GM18511 (cell line): ENCODE data around the gene SERPINB11.
"Not testable (repeated sequence)": the region's sequence is repeated elsewhere in the genome, so short reads cannot be mapped to it uniquely, and the experiment has no call there.

ENCODE experiments used
- ATAC-seq: cut with Tn5 transposase; IDR thresholded peaks from one replicate; pipeline ENCODE4 v1.9.1; 2021; ENCODE audit warnings: mild to moderate bottlenecking, moderate library complexity; ENCODE audit not compliant: unreplicated experiment

The SERPINB11 gene, protein sequence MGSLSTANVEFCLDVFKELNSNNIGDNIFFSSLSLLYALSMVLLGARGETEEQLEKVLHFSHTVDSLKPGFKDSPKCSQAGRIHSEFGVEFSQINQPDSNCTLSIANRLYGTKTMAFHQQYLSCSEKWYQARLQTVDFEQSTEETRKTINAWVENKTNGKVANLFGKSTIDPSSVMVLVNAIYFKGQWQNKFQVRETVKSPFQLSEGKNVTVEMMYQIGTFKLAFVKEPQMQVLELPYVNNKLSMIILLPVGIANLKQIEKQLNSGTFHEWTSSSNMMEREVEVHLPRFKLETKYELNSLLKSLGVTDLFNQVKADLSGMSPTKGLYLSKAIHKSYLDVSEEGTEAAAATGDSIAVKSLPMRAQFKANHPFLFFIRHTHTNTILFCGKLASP

DNA sequence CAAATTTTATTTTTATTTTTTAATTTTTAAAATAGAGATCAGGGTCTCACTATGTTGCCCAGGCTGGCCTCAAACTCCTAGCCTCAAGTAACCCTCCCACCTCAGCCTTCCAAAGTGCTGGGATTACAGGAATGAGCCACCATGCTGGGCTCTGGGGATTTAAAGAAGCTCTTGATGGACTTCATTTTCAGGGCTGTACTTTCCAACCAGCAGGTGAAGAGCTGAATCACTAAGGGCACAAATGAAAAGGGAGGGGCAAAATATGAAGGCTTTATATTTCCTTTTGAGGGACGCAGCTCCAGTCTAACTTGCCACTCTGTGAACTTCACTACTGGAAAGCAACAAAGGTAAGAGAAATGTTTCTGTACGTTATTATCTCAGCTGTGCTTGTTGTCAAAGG is at the start of gene SERPINB11:
Gene SERPINB11, plus strand, starts transcription at position 301 of the 400 bp plus-strand sequence. CDS start 7,234 bp downstream, outside the sequence.
- ATAC-seq = no peak

DNA sequence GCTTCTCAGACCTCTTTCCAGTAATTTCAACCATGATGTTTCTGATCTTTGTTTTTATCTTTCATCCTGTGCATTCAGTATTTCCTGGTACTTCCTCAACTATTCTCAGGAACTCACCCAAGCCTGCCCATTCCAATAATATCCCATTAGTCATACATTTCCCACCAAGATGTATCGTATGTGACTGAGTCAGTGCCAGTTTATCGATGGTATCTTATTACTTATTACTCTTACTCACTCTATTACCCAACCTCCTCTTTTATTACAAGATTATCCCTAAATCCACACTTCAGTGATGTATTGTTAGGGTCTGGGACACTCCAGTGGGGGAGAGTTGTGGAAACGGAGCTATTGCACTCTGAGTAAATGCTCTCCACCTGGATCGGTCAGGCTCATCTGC is 43.8 kb upstream of the SERPINB11 start:
- ATAC-seq = not testable (repeated sequence)

GRCh38 chr18:63661750-63662149 is 41.0 kb upstream of the SERPINB11 start, which contains the start of gene SERPINB3:
Gene SERPINB3, minus strand, starts transcription at chr18:63661893. Its CDS starts 677 bp downstream, at chr18:63661216.
- ATAC-seq = not testable (repeated sequence)

DNA sequence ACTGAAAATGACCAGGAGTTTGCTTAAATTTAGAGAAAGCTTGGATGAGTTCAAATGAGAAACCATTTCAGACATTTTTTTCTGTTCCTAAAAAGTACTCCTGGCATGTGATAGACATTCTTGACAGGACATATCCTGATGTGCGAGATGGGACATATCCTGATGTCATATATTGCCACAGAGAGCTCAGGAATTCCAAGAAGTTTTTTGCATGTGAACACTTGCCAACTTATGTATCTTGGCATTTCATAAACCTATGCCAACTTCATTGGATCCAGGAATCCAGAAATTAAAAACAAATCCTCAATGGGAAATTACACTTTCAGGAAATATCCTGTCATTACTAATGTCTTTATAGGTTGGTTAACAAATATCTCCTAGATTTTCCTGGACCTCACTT is 38.2 kb upstream of the SERPINB11 start:
- ATAC-seq = no peak

DNA sequence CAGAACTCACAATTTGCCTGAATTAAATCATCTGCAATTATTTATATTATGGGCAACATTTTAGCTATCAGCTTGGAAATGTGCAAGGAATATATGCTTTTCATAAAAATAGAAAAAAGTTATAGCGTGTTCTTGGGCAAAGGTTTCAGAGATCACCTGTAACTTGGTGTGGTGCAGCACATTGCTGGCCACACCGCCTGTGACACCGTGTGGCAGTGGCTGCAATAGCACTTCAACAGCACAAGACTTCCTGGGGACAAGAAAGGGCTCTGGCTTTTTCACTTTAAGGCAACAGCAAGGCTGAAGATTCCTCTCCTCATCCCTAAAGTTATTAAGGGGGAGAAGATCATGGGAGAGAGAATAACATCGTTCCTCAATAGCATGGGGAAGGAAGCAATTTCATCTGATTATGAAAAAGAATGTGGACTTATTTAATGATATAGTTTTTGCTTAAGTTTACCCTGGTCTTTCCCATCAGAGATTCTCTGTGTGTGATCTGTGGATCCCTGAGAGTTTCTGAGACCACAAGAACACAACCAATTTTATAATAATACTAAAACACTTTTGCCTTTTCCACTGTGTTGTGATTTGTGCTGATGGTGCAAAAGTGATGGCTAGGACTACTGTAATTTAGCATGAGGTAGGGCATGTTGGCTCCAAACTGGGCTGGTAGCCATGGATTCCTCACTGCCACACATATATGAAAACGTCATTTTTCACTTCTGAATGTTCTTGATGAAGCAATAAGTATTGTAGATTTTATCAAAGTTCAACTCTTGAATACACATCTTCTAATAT is 26.0 kb upstream of the SERPINB11 start:
- ATAC-seq = peak; percentile 78

- ATAC-seq = no peak
These were observed 25.1 kb upstream of the SERPINB11 start for GRCh38 chr18:63677500-63678225.

DNA sequence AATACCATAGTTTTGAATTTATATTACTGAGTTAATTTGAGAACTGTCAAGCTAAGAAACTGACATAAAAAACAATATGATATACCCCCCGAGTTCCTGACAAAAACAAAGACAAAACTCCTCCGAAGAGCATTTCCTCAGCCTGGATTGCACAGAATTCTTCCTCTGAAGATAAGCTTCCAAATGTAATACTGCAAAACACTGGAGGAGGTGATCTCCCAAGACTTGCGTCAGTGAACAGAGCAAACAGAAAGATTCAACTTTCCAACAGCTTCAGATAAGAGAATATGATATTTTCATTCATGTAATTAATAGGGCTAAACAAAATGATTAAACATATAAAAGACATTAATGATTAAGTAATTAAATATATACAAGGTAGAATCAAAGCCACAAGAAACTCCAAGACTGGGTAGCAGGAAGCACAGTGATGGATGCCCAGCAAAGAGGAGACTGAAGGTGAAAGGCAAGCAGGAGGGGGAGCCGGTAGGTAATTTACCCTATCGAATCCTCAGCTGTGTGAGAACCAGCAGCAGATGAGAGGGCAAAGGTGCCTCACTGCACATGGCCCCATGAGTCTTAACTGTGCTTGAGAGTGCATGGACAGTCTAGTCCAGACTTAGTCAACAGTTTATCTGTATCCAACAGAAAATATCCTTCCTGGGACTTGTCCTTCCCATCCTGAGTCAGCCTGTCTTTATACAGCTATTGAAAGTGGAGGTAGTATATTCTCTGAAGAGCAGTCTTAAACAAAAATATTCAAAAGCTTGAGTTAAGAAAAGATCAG is 22.7 kb upstream of the SERPINB11 start:
- no peak for ATAC-seq

- no peak for ATAC-seq
These were observed 21.1 kb upstream of the SERPINB11 start for GRCh38 chr18:63681449-63682340.

DNA sequence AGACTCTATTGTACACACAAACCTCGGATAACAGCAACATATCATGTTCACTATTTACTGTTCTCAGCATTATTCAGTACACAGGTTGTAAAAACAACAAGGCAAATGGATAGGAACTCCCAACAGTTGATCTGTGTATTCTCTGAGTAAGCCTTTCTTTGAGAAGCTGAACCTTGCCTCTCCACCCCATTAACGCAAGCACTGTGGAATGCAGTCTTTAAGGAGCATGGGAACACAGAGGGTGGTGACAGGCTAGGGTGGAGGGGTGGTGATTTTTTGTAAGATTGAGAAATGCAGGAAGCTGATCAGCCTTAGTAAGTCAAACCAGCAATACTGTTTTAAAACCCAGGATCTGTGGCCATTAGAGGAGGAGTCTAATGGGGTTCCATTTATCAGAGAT is 19.6 kb upstream of the SERPINB11 start:
- no peak for ATAC-seq

GRCh38 chr18:63683890-63684289 is 18.9 kb upstream of the SERPINB11 start:
- no peak for ATAC-seq

DNA sequence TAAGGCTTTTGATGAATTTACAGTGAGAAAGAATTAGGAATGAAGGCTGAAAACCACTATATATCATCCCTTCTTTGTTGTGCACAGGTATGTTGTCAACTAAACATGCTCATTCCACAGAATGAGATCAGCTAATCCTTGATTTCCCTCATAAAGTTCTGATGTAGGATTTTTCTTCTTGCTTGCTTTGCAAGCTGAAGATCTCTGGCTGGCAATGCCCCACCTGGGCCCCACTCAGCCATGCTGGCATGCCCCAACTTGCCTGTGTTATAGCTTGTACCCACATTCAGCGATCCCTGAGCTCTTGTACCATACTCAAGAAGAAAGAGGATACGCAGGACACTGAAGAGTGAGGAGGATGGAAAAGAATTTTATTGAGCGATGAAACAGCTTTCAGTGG is 18.0 kb upstream of the SERPINB11 start:
- ATAC-seq = no peak

DNA sequence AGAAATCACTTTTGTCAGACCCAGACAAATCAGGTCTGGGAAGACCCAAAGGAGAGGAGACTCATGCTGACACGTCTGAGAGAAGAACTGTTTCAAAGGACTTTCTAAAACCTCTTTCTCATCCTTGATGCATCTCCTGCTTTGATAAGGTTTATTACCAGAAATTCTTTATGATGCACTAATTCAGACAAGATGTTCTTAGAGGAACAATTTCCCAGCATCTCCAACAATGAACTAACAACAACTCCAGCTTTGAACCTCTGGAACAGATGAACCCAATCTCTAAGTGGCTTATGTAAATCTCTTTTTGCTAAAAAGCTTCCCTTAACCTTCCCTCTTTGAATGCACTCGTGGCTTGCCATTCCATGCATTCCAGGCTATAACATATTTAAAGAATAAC is 15.9 kb upstream of the SERPINB11 start:
- no peak for ATAC-seq

GRCh38 chr18:63689064-63689463 is 13.7 kb upstream of the SERPINB11 start:
- ATAC-seq = no peak

DNA sequence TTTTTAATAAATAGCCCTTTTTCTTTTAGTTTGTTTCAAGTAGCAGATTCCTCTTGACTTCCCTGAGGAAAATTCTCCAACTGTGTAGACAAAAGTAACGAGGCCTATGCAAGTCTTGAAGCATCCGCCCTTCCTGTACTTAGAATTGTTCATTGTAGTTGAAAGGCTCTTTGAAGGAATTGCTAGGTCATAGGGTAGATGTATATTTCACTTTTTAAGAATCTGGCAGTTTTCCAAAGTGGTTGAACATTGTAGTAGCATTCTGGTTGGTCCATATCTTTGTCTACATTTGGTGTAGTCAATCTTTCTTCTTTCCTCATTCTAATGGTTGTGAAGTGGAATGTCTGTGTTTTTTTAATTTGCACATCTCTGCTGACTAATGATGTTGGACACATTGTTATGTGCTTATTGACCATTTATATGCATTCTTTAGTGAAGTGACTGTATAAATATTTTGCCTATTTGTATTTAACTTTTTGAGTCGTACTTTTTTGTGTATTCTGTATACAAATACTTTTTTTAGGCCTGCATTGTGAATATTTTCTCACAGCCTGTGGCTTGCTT is 5.6 kb upstream of the SERPINB11 start:
- ATAC-seq = no peak

GRCh38 chr18:63700501-63700900 is 2.3 kb upstream of the SERPINB11 start:
- ATAC-seq = no peak

DNA sequence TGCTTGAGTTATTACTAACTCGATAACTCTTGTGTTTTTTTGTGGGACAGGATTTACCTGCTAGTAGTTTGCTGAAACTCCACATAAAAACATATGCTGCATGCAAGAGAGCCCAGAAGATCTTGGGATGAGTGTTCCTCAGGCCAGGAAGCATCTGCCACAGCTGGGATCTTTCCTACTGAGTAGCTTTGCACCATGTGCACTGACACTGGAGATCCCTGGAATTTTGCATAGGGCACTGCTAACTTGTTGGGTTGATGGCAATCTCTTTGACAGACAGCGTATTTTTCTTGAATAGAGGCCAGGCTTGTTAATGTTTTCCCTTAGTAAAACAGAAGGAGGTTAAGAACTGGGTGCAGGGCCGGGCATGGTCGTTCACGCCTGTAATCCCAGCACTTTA is 808 bp upstream of the SERPINB11 start:
- ATAC-seq = no peak

DNA sequence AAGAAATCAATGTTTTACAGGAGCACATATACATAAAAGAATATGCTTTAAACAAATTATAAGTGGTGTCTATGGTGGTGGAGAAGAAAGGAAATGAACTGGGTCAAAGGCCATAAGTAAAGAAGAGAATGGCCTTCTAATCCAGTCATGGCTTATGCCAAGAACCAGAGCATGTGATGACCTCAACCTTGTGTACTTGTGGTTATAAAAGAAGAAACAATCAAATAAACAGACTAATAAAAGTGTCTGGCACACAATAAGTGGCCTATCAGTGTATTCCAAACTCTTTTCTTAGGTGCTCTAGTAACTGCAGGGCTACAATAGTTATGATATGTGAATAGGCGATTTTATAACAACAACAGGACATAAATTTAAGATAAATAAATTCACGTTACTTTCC is 2.6 kb downstream of the SERPINB11 start:
- ATAC-seq = no peak

DNA sequence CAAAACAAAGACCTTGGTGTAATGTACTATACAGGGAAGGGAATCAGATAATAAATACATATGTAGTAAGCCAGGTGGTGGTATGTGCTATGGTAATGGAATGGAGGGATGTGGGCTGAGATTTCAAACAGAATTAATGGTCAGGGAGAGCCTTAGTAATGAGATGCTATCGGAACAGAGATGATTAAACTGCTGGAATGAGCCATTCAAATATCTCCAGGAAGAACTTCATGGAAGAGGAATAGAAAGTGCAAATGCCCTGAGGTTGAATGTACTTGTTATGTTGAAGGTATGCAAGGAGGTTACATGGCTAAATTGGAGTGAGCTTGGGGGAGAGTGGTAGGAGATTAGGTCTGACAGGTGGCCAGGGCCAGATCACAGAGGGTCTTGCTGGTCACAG is 5.1 kb downstream of the SERPINB11 start:
- no peak for ATAC-seq

- no peak for ATAC-seq
These were observed 5.9 kb downstream of the SERPINB11 start for GRCh38 chr18:63708650-63709049.
